Measurements from ENCODE around the gene OR8B8.
"Not testable (repeated sequence)": the region's sequence is repeated elsewhere in the genome, so short reads cannot be mapped to it uniquely, and the experiment has no call there.

The OR8B8 gene

GRCh38 chr11:124445646-124446150, at the start of gene OR8B8:
TSS of gene OR8B8 (minus strand) at chr11:124445696. CDS start at chr11:124441085, 4,611 bp downstream.
- DNase-seq, result no peak

- DNase-seq, result no peak
These were observed 47.6 kb upstream of the OR8B8 start for GRCh38 chr11:124493016-124493655.

GRCh38 chr11:124483422-124483821, 37.9 kb upstream of the OR8B8 start:
- no peak for DNase-seq

GRCh38 chr11:124482362-124483147, 37.1 kb upstream of the OR8B8 start:
- DNase-seq, result no peak

- peak; percentile 21 for DNase-seq
These were observed 36.1 kb upstream of the OR8B8 start for GRCh38 chr11:124481365-124482323.

GRCh38 chr11:124479561-124479960, 34.1 kb upstream of the OR8B8 start:
- peak; percentile 4 for DNase-seq

GRCh38 chr11:124475265-124475664, 29.8 kb upstream of the OR8B8 start:
- no peak for DNase-seq

- no peak for DNase-seq
These were observed 29.3 kb upstream of the OR8B8 start for GRCh38 chr11:124474779-124475178.

GRCh38 chr11:124474079-124474478, 28.6 kb upstream of the OR8B8 start:
- no peak for DNase-seq

GRCh38 chr11:124473476-124473875, 28.0 kb upstream of the OR8B8 start:
- no peak for DNase-seq

- no peak for DNase-seq
These were observed 25.2 kb upstream of the OR8B8 start for GRCh38 chr11:124470561-124471227.

- no peak for DNase-seq
These were observed 22.0 kb upstream of the OR8B8 start for GRCh38 chr11:124467381-124467927.

GRCh38 chr11:124465368-124465767, 19.9 kb upstream of the OR8B8 start:
- DNase-seq, result no peak

- no peak for DNase-seq
These were observed 18.5 kb upstream of the OR8B8 start for GRCh38 chr11:124463990-124464389.

- no peak for DNase-seq
These were observed 17.8 kb upstream of the OR8B8 start for GRCh38 chr11:124463324-124463723.

- peak; percentile 27 for DNase-seq
These were observed 15.0 kb upstream of the OR8B8 start for GRCh38 chr11:124460459-124460858.

GRCh38 chr11:124459379-124459778, 13.9 kb upstream of the OR8B8 start:
- not testable (repeated sequence) for DNase-seq

- DNase-seq, result no peak
These were observed 9.1 kb upstream of the OR8B8 start for GRCh38 chr11:124454552-124454951.

GRCh38 chr11:124446916-124447315, 1.4 kb upstream of the OR8B8 start:
- DNase-seq, result peak; percentile 14

- DNase-seq, result no peak
These were observed 2.6 kb downstream of the OR8B8 start for GRCh38 chr11:124442847-124443246.

- no peak for DNase-seq
These were observed 3.1 kb downstream of the OR8B8 start for GRCh38 chr11:124442442-124442841.

GRCh38 chr11:124441519-124441918, 4.0 kb downstream of the OR8B8 start:
- no peak for DNase-seq
